HepG2 (cell line): ENCODE results near the gene RAD9A. TPM values are rescaled to one million over a fixed set of nuclear protein-coding genes. Genes with fewer than 3 reads are reported as not detected.
A peak's percentile ranks its signal among the peaks of the same experiment; 100 is the strongest.

Source experiments
- ARNT2 ChIP-seq: sonication (generic); formaldehyde crosslinking; IDR thresholded peaks from 2 replicates; pipeline ENCODE4 v1.8.0; 2022; ENCODE audit warnings: mild to moderate bottlenecking, low read depth, missing genetic modification reagents, moderate library complexity
- ARNTL ChIP-seq: sonication (generic); formaldehyde crosslinking; IDR thresholded peaks from 2 replicates; pipeline ENCODE4 v1.4.0; 2020; ENCODE audit warnings: mild to moderate bottlenecking, missing genetic modification reagents
- FOXP4 ChIP-seq: sonication (generic); formaldehyde crosslinking; IDR thresholded peaks from 2 replicates; pipeline ENCODE4 v1.4.0; 2020; ENCODE audit warnings: missing genetic modification reagents
- HCFC1 ChIP-seq: fragments of 150-350 bp; IDR thresholded peaks from 2 replicates; pipeline ENCODE4 v1.6.1; 2014; ENCODE audit warnings: low read depth, low read length
- MIER3 ChIP-seq: IDR thresholded peaks from 2 replicates; pipeline ENCODE4 v1.6.1; 2016; ENCODE audit warnings: missing compliant biosample characterization, borderline replicate concordance
- PPARG ChIP-seq: conservative IDR thresholded peaks from 2 replicates; pipeline ENCODE4 v1.6.1; 2016; ENCODE audit warnings: missing biosample characterization, missing genetic modification reagents
- RXRA ChIP-seq: sonication (generic); formaldehyde crosslinking; IDR thresholded peaks from 2 replicates; pipeline ENCODE4 v1.5.1; 2020; ENCODE audit warnings: missing genetic modification reagents
- SOX5 ChIP-seq: IDR thresholded peaks from 2 replicates; pipeline ENCODE4 v1.6.1; 2016; ENCODE audit warnings: borderline replicate concordance
- SP1 ChIP-seq, 2 experiments: fragments of 450-650 bp in 1 of 2; sonication (generic) in 1 of 2; formaldehyde crosslinking in 1 of 2; IDR thresholded peaks; 2 replicates each; pipeline versions ENCODE4 v1.4.0 to v1.6.1; 2016 to 2020; ENCODE audit warnings: missing genetic modification reagents in 1 of 2
- ZKSCAN8 ChIP-seq: IDR thresholded peaks from 2 replicates; pipeline ENCODE4 v1.6.1; 2016; ENCODE audit warnings: borderline replicate concordance, missing genetic modification reagents, missing compliant biosample characterization
- ZNF317 ChIP-seq: sonication (generic); formaldehyde crosslinking; IDR thresholded peaks from 2 replicates; pipeline ENCODE4 v1.5.0; 2020; ENCODE audit warnings: mild to moderate bottlenecking, missing genetic modification reagents
- ZNF34 ChIP-seq: sonication (generic); formaldehyde crosslinking; IDR thresholded peaks from 2 replicates; pipeline ENCODE4 v1.4.0; 2020; ENCODE audit warnings: mild to moderate bottlenecking, missing genetic modification reagents, borderline replicate concordance
- ZNF577 ChIP-seq: sonication (generic); formaldehyde crosslinking; IDR thresholded peaks from 2 replicates; pipeline ENCODE4 v1.4.0; 2020; ENCODE audit warnings: mild to moderate bottlenecking, low read depth, missing genetic modification reagents, borderline replicate concordance
- ZNF691 ChIP-seq: sonication (generic); formaldehyde crosslinking; IDR thresholded peaks from 2 replicates; pipeline ENCODE4 v1.4.0; 2020; ENCODE audit warnings: missing genetic modification reagents, low read depth, mild to moderate bottlenecking, borderline replicate concordance
- ZNF709 ChIP-seq: sonication (generic); formaldehyde crosslinking; IDR thresholded peaks from 2 replicates; pipeline ENCODE4 v1.5.0; 2020; ENCODE audit warnings: mild to moderate bottlenecking, missing genetic modification reagents
- ZNF775 ChIP-seq: sonication (generic); formaldehyde crosslinking; IDR thresholded peaks from 2 replicates; pipeline ENCODE4 v1.4.0; 2020; ENCODE audit warnings: missing genetic modification reagents, mild to moderate bottlenecking, moderate library complexity, borderline replicate concordance
- ZNF792 ChIP-seq: IDR thresholded peaks from 2 replicates; pipeline ENCODE4 v1.6.1; 2016
- ZNF878 ChIP-seq: sonication (generic); formaldehyde crosslinking; IDR thresholded peaks from 2 replicates; pipeline ENCODE4 v1.8.1; 2023; ENCODE audit warnings: mild to moderate bottlenecking, missing genetic modification reagents, moderate library complexity
- polyA plus RNA-seq, 8 experiments: library from polyadenylated mRNA; depleted of rRNA in 3 of 8; stranded (reverse) in 7 of 8; unstranded in 1 of 8; fragments of >200 nt; fragmentation: Illumina TruSeq in 4 of 8; extraction: Trizol in 4 of 8; gene quantifications; 2 replicates each; pipeline versions ENCODE4 v1.2.1 to v1.2.3, GENCODE V29; 2011 to 2016; ENCODE audit warnings: low read depth in 4 of 8, missing spikeins in 1 of 8, mixed read lengths in 1 of 8; ENCODE audit not compliant: insufficient read depth in 1 of 8
- total RNA-seq, 5 experiments: library from RNA; depleted of rRNA; stranded (reverse); fragments of >200 nt; fragmentation: Illumina TruSeq; extraction: Trizol; gene quantifications; 2 replicates each; pipeline ENCODE4 v1.2.3, GENCODE V29; 2016; ENCODE audit warnings: low read depth in 1 of 5
- TF ChIP-seq, protein P1 (sequence below): sonication (generic); formaldehyde crosslinking; IDR thresholded peaks from 2 replicates; pipeline ENCODE4 v1.4.0; 2020; ENCODE audit warnings: missing genetic modification reagents
- TF ChIP-seq, protein P2 (sequence below): IDR thresholded peaks from 2 replicates; pipeline ENCODE4 v1.6.1; 2016; ENCODE audit warnings: low read depth, borderline replicate concordance
- TF ChIP-seq, protein P3 (sequence below): IDR thresholded peaks from 2 replicates; pipeline ENCODE4 v1.6.1; 2016; ENCODE audit warnings: mild to moderate bottlenecking, missing biosample characterization, missing genetic modification reagents
- TF ChIP-seq, protein P4 (sequence below): IDR thresholded peaks from 2 replicates; pipeline ENCODE4 v1.6.1; 2016

Gene RAD9A
- total and polyA plus RNA-seq, 2 of the 13 experiments (the other 11 are each of a cell fraction or from before 2014, with no cell fraction given): 10.1 to 15.7 TPM

DNA sequence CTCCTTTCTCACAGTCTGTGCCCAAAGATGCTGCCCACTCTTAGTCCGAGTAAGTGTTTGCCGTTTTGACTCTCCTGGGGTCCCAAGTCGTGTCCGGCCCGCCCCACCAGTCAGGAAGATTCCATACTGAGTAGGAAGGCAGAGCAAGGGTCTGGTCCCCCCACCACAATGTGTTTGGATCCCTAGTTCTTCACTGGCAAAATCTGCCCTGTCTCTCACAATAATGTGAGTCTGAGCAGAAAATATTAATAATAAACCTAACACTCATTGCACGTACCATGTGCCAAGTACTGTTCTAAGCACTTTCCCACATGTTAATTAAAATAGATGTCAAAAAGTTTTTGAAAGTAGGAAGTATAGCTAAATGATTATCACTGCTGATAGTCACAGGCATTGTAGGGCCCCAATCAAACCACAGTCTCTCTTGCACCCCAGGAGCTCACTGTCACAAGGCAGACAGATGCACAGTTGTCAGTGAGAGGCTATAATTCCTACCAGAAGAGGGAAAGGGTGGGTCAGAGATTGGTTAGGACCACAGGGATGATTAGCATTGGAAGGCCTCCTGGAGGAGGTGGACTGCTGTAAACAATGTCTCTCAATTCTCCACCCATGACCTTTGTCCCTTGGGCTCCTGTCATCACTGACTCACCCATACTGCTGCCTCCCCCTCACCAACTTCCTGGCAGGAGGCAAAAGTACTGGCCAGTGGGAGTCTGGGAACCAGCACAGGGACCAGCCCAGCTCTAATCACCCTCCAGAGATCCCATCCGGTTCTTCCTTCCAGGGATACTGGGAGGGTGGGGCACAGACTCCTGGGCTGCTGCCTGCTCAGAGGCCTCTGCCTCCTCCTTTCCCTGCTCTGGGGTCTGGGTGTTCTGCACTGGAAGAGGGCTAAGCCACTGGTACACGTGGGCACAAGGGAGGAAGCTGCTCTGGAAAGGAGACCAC lies 37.4 kb upstream of the RAD9A start (continued):
- TF ChIP-seq, protein P1, sequence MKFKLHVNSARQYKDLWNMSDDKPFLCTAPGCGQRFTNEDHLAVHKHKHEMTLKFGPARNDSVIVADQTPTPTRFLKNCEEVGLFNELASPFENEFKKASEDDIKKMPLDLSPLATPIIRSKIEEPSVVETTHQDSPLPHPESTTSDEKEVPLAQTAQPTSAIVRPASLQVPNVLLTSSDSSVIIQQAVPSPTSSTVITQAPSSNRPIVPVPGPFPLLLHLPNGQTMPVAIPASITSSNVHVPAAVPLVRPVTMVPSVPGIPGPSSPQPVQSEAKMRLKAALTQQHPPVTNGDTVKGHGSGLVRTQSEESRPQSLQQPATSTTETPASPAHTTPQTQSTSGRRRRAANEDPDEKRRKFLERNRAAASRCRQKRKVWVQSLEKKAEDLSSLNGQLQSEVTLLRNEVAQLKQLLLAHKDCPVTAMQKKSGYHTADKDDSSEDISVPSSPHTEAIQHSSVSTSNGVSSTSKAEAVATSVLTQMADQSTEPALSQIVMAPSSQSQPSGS: peak; percentile 62; the same call in 1 of the 2 replicates
- TF ChIP-seq FOXP4 (CRISPR knock-in tag): peak; percentile 74
- no peak for TF ChIP-seq ARNT2 (CRISPR knock-in tag)
- no peak for TF ChIP-seq ZNF577 (CRISPR knock-in tag)
- TF ChIP-seq MIER3 (CRISPR knock-in tag): peak; percentile 66; the same call in 1 of the 2 replicates
- TF ChIP-seq ZNF775: 0 out of 2 replicates have a peak, but pooled peaks have one; percentile 40
- peak; percentile 50; the same call in 1 of the 2 replicates for TF ChIP-seq ZNF878 (CRISPR knock-in tag)
- peak; percentile 86; the same call in 1 of the 2 replicates for TF ChIP-seq ZKSCAN8 (CRISPR knock-in tag)
- no peak for TF ChIP-seq ZNF317 (CRISPR knock-in tag)
- TF ChIP-seq ZNF691 (CRISPR knock-in tag): 0 out of 2 replicates have a peak, but pooled peaks have one; percentile 73
- no peak for TF ChIP-seq HCFC1
- TF ChIP-seq SP1 (IDR thresholded peaks at IDR 0.05): no peak
- 0 out of 2 replicates have a peak, but pooled peaks have one; percentile 14 for TF ChIP-seq SP1 (CRISPR knock-in tag; IDR thresholded peaks at IDR 0.05)
- peak; percentile 74; the same call in 1 of the 2 replicates for TF ChIP-seq ZNF34 (CRISPR knock-in tag)
- TF ChIP-seq, protein P2, sequence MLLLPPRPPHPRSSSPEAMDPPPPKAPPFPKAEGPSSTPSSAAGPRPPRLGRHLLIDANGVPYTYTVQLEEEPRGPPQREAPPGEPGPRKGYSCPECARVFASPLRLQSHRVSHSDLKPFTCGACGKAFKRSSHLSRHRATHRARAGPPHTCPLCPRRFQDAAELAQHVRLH (CRISPR knock-in tag): peak; percentile 56; the same call in 1 of the 2 replicates
- TF ChIP-seq RXRA (CRISPR knock-in tag): peak; percentile 74
- peak; percentile 69; the same call in 1 of the 2 replicates for TF ChIP-seq ZNF792 (CRISPR knock-in tag)
- peak; percentile 78; the same call in 1 of the 2 replicates for TF ChIP-seq PPARG (CRISPR knock-in tag)
- peak; percentile 66; the same call in 1 of the 2 replicates for TF ChIP-seq ARNTL (CRISPR knock-in tag)
- TF ChIP-seq, protein P3, sequence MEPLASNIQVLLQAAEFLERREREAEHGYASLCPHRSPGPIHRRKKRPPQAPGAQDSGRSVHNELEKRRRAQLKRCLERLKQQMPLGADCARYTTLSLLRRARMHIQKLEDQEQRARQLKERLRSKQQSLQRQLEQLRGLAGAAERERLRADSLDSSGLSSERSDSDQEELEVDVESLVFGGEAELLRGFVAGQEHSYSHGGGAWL (CRISPR knock-in tag): peak; percentile 56; the same call in 1 of the 2 replicates
- TF ChIP-seq, protein P4, sequence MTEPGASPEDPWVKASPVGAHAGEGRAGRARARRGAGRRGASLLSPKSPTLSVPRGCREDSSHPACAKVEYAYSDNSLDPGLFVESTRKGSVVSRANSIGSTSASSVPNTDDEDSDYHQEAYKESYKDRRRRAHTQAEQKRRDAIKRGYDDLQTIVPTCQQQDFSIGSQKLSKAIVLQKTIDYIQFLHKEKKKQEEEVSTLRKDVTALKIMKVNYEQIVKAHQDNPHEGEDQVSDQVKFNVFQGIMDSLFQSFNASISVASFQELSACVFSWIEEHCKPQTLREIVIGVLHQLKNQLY (CRISPR knock-in tag): peak; percentile 33
- peak; percentile 85 for TF ChIP-seq SOX5
- 0 out of 2 replicates have a peak, but pooled peaks have one; percentile 58 for TF ChIP-seq ZNF709 (CRISPR knock-in tag)
